Osteoblast (primary cell): Measurements from ENCODE around the gene BCL2L15. TPM values are rescaled to one million over a fixed set of nuclear protein-coding genes. Genes with fewer than 3 reads are reported as not detected.

ENCODE experiments used
- DNase-seq: peaks from one replicate; pipeline ENCODE4 v3.0.0; 2011; ENCODE audit warnings: low spot score, mixed read lengths; ENCODE audit not compliant: insufficient read length; ENCODE audit errors: missing footprints
- H2AFZ ChIP-seq: 2 replicates; pipeline ENCODE4 v1.6.0; 2011; ENCODE audit warnings: mild to moderate bottlenecking, low read length
- H3K27ac ChIP-seq: 2 replicates; pipeline ENCODE4 v1.5.1; 2011; ENCODE audit warnings: mild to moderate bottlenecking, low read depth, low read length, moderate library complexity
- H3K27me3 ChIP-seq: 2 replicates; pipeline ENCODE4 v1.6.0; 2012; ENCODE audit warnings: mild to moderate bottlenecking, control low read depth, inconsistent platforms, low read length, moderate library complexity; ENCODE audit not compliant: insufficient read depth
- H3K36me3 ChIP-seq: 2 replicates; pipeline ENCODE4 v1.5.1; 2011; ENCODE audit warnings: mild to moderate bottlenecking, low read length, control low read depth, moderate library complexity; ENCODE audit not compliant: insufficient read depth
- H3K4me1 ChIP-seq: 2 replicates; pipeline ENCODE4 v1.5.1; 2011; ENCODE audit warnings: mild to moderate bottlenecking, low read length, control low read depth, moderate library complexity; ENCODE audit not compliant: insufficient read depth
- H3K4me2 ChIP-seq: 2 replicates; pipeline ENCODE4 v1.6.0; 2011; ENCODE audit warnings: mild to moderate bottlenecking, low read length; ENCODE audit not compliant: insufficient read depth
- H3K4me3 ChIP-seq: fragments of 200-600 bp; sonication (generic); 3 replicates; pipeline ENCODE4 v1.5.1; 2012; ENCODE audit warnings: mild to moderate bottlenecking, low read length, inconsistent platforms; ENCODE audit not compliant: insufficient read depth
- H3K79me2 ChIP-seq: 2 replicates; pipeline ENCODE4 v1.6.0; 2012; ENCODE audit warnings: mild to moderate bottlenecking, low read length, control low read depth, inconsistent platforms; ENCODE audit not compliant: insufficient read depth
- H3K9me3 ChIP-seq: 2 replicates; pipeline ENCODE4 v1.5.1; 2011; ENCODE audit warnings: low read depth, low read length, control low read depth
- H4K20me1 ChIP-seq: 2 replicates; pipeline ENCODE4 v1.6.0; 2012; ENCODE audit warnings: mild to moderate bottlenecking, low read length, control low read depth; ENCODE audit not compliant: insufficient read depth
- total RNA-seq: library from RNA; depleted of rRNA; stranded (reverse); fragments of >200 nt; gene quantifications from 2 replicates; pipeline ENCODE4 v1.2.3, GENCODE V29; 2012
- TF ChIP-seq, protein P1 (sequence below): IDR thresholded peaks from 2 replicates; pipeline ENCODE4 v1.5.1; 2011; ENCODE audit warnings: mild to moderate bottlenecking, low read depth, low read length, moderate library complexity; ENCODE audit errors: extremely low read depth

BCL2L15 gene
- total RNA-seq, 1 donor = 0.36 TPM

DNA sequence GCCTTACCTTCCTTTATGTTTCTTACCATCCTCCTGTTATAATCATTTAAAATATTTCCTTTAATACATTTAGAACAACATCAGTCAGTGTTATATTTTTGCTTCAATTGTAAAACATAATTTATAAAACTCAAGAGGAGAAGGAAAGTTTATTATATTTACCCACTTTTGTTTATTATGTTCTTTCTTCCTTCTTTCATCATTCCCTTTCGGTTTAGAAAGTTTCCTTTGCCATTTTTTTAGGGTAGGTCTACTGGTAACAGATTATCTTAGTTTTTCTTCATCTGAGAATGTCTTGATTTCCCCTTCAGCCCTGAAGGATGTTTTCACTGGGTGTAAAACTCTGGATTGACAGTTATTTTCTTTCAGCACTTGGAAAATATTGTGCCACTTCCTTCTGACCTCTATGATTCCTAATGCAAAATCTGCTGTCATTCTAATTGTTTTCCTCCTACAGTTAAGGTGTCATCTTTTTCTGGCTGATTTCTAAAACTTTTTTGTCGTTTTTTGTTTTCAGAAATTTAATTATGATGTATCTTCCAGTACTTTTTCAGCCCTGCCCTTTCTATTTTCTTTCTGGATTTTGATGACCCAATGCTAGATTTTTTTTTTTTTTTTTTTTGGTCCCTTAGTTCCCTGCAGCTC is 40.9 kb downstream of the BCL2L15 start:
- Histone ChIP-seq H3K79me2 (no peaks in the 10 kb centered on the region), H3K4me3 (no peak overlapping the region), H3K27ac (no peak overlapping the region), H3K36me3 (no peaks in the 10 kb centered on the region), H4K20me1 (no peaks in the 10 kb centered on the region), H3K9me3 (no peaks in the 10 kb centered on the region), H3K4me1 (no peaks in the 10 kb centered on the region), H2AFZ (no peak overlapping the region), H3K27me3 (no peaks in the 10 kb centered on the region), H3K4me2 (no peak overlapping the region)
- TF ChIP-seq, protein P1, sequence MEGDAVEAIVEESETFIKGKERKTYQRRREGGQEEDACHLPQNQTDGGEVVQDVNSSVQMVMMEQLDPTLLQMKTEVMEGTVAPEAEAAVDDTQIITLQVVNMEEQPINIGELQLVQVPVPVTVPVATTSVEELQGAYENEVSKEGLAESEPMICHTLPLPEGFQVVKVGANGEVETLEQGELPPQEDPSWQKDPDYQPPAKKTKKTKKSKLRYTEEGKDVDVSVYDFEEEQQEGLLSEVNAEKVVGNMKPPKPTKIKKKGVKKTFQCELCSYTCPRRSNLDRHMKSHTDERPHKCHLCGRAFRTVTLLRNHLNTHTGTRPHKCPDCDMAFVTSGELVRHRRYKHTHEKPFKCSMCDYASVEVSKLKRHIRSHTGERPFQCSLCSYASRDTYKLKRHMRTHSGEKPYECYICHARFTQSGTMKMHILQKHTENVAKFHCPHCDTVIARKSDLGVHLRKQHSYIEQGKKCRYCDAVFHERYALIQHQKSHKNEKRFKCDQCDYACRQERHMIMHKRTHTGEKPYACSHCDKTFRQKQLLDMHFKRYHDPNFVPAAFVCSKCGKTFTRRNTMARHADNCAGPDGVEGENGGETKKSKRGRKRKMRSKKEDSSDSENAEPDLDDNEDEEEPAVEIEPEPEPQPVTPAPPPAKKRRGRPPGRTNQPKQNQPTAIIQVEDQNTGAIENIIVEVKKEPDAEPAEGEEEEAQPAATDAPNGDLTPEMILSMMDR = no peak
- no peak for DNase-seq

DNA sequence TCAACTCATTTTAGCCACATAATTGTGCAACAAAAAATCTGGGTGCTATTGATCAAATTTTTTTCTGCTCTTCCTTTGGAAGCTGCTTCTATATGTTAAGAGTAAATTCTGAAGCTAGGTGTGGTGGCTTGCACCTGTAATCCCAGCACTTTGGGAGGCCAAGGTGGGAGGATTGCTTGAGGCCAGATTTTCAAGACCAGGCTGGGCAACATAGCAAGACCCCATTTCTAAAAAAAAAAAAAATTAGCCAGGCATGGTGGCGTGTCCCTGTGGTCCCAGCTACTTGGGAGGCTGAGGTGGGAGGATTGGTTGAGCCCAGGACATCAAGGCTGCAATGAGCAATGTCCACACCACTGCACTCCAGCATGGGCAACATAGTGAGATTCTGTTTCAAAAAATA is 50.8 kb downstream of the BCL2L15 start:
- no peak for DNase-seq
- Histone ChIP-seq H3K36me3 (no peaks in the 10 kb centered on the region), H3K27me3 (no peaks in the 10 kb centered on the region), H4K20me1 (no peaks in the 10 kb centered on the region), H3K27ac (no peak overlapping the region), H3K4me3 (no peak overlapping the region), H3K79me2 (no peaks in the 10 kb centered on the region), H3K4me1 (no peaks in the 10 kb centered on the region), H2AFZ (no peak overlapping the region), H3K9me3 (no peaks in the 10 kb centered on the region), H3K4me2 (no peak overlapping the region)
- TF ChIP-seq, protein P1 = no peak

DNA sequence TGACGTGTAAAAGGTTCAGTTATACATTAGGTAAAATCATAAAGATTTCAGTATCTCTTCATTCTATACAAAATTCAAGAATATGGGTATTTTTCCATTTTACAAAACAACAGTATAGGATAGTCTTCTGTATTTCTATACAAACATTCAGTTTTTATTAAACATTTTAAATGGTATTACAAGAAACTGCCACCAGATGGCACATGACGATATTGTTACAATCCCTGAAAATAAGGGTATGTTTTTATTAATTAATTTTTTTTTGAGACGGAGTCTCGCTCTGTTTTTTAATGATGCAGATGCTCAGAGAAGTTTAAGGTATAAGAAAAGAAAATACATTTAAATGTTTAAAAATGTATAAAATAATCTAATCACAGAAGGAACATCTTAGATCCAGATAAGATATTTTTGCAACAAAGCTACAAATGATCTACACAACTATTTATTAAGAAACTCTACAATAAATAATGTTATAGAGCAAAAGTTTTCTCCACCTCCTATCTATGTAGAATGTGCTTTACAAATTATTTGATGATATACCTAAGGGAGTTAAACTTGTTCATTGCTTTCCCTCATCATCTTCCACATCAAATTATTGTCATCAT is 51.6 kb downstream of the BCL2L15 start:
- Histone ChIP-seq H3K4me3 (no peak overlapping the region), H3K4me1 (peaks cover 6% of the 10 kb centered on the region), H3K27ac (no peak overlapping the region), H3K4me2 (peak overlapping the region; percentile 49), H3K36me3 (no peaks in the 10 kb centered on the region), H3K9me3 (no peaks in the 10 kb centered on the region), H3K79me2 (no peaks in the 10 kb centered on the region), H2AFZ (peak overlapping the region; percentile 42), H3K27me3 (no peaks in the 10 kb centered on the region), H4K20me1 (no peaks in the 10 kb centered on the region)
- peak; percentile 52 for DNase-seq
- TF ChIP-seq, protein P1 = peak; percentile 54

- Histone ChIP-seq H4K20me1 (no peaks in the 10 kb centered on the region), H3K4me2 (no peak overlapping the region), H3K27me3 (no peaks in the 10 kb centered on the region), H2AFZ (no peak overlapping the region), H3K79me2 (no peaks in the 10 kb centered on the region), H3K27ac (no peak overlapping the region), H3K4me1 (peaks cover 12% of the 10 kb centered on the region), H3K4me3 (no peak overlapping the region), H3K36me3 (no peaks in the 10 kb centered on the region), H3K9me3 (no peaks in the 10 kb centered on the region)
- TF ChIP-seq, protein P1 = no peak
- no peak for DNase-seq
Measured at GRCh38 chr1:113834716-113835115, 52.7 kb downstream of the BCL2L15 start.
